ENCODE measurements around the gene VCAM1.

GRCh38 chr1:100735244-100735643 lies 15.7 kb downstream of the VCAM1 start:
- TF ChIP-seq POLR2A (IDR thresholded peaks at IDR 0.05; ENCODE audit: low read depth, low read length), result no peak
- no peak for TF ChIP-seq TAF1 (IDR thresholded peaks at IDR 0.05; ENCODE audit: borderline replicate concordance, low read depth, low read length)
- no peak for TF ChIP-seq POLR2AphosphoS5 (IDR thresholded peaks at IDR 0.05; ENCODE audit: low read depth, low read length)

Data from GM12892 (cell line).